GM23248 (cell line): ENCODE results near the gene DOCK9. TPM values are rescaled to one million over a fixed set of nuclear protein-coding genes. Genes with fewer than 3 reads are reported as not detected.

Experiments
- DNase-seq: peaks from one replicate; pipeline ENCODE4 v3.0.0-alpha.2; 2015
- H2AFZ ChIP-seq: fragments of 200-600 bp; sonication (generic); 2 replicates; pipeline ENCODE4 v1.6.1; 2016; ENCODE audit warnings: antibody characterized with exemption
- H3F3A ChIP-seq: fragments of 200-600 bp; sonication (generic); 2 replicates; pipeline ENCODE4 v1.6.1; 2016; ENCODE audit warnings: mild to moderate bottlenecking, antibody characterized with exemption, mixed run types; ENCODE audit not compliant: insufficient read depth
- H3K27ac ChIP-seq: fragments of 200-600 bp; sonication (generic); 2 replicates; pipeline ENCODE4 v1.5.1; 2016; ENCODE audit warnings: mild to moderate bottlenecking
- H3K27me3 ChIP-seq: fragments of 200-600 bp; sonication (generic); replicated peaks from 2 replicates; pipeline ENCODE4 v1.6.1; 2016; ENCODE audit warnings: mild to moderate bottlenecking; ENCODE audit not compliant: insufficient read depth
- H3K36me3 ChIP-seq: fragments of 200-600 bp; sonication (generic); 2 replicates; pipeline ENCODE4 v1.6.1; 2016; ENCODE audit warnings: low read depth, mild to moderate bottlenecking
- H3K4me1 ChIP-seq: fragments of 200-600 bp; sonication (generic); 2 replicates; pipeline ENCODE4 v1.6.1; 2016; ENCODE audit warnings: mild to moderate bottlenecking; ENCODE audit not compliant: insufficient read depth
- H3K4me2 ChIP-seq: fragments of 200-600 bp; sonication (generic); one replicate; pipeline ENCODE4 v1.6.1; 2016; ENCODE audit warnings: mild to moderate bottlenecking; ENCODE audit not compliant: unreplicated experiment
- H3K4me3 ChIP-seq: fragments of 200-600 bp; sonication (generic); 2 replicates; pipeline ENCODE4 v1.5.1; 2016; ENCODE audit warnings: mild to moderate bottlenecking
- H3K79me2 ChIP-seq: fragments of 200-600 bp; sonication (generic); 2 replicates; pipeline ENCODE4 v1.6.1; 2016; ENCODE audit warnings: mild to moderate bottlenecking; ENCODE audit not compliant: insufficient read depth
- H3K9ac ChIP-seq: fragments of 200-600 bp; sonication (generic); 2 replicates; pipeline ENCODE4 v1.6.1; 2016; ENCODE audit warnings: mild to moderate bottlenecking
- H3K9me2 ChIP-seq: fragments of 200-600 bp; sonication (generic); 2 replicates; pipeline ENCODE4 v1.6.1; 2016; ENCODE audit warnings: mixed run types, mild to moderate bottlenecking, moderate library complexity; ENCODE audit not compliant: insufficient read depth
- H3K9me3 ChIP-seq: fragments of 200-600 bp; sonication (generic); one replicate; pipeline ENCODE4 v1.6.1; 2017; ENCODE audit warnings: low read depth
- H4K20me1 ChIP-seq: fragments of 200-600 bp; sonication (generic); 2 replicates; pipeline ENCODE4 v1.6.0; 2016; ENCODE audit not compliant: insufficient read depth
- EZH2 ChIP-seq: fragments of 200-600 bp; sonication (generic); IDR thresholded peaks from 2 replicates; pipeline ENCODE4 v1.6.1; 2018; ENCODE audit warnings: antibody characterized with exemption, mild to moderate bottlenecking; ENCODE audit not compliant: insufficient read depth, poor library complexity, severe bottlenecking
- EZH2phosphoT487 ChIP-seq: fragments of 200-600 bp; sonication (generic); IDR thresholded peaks from 2 replicates; pipeline ENCODE4 v1.6.1; 2018; ENCODE audit warnings: antibody characterized with exemption, moderate library complexity, mild to moderate bottlenecking, low read depth; ENCODE audit not compliant: insufficient read depth
- WGBS, 2 experiments: methylation state at CpG; one replicate each; pipeline ENCODE4 v1.1.6; 2015 to 2017; ENCODE audit warnings: low lambda C conversion rate in 2 of 2, low coverage in 1 of 2; ENCODE audit errors: missing lambda C conversion rate in 2 of 2; 5-methylcytosine and 5-hydroxymethylcytosine counted together
- in situ Hi-C: fragments of 300-500 bp; cut with MboI; formaldehyde crosslinking; loops from 2 replicates; pipeline ENCODE4 v1.15.0; 2020
- polyA plus RNA-seq: library from polyadenylated mRNA; unstranded; fragments of >200 nt; fragmentation: Nextera tagmentation; extraction: Ambion mirVana; gene quantifications from 2 replicates; pipeline ENCODE4 v1.2.1, GENCODE V29; 2016
- total RNA-seq: library from RNA; depleted of rRNA; stranded (reverse); fragments of >200 nt; shearing (Covaris generic); gene quantifications from 2 replicates; pipeline ENCODE4 v1.2.3, GENCODE V29; 2014

DOCK9 gene
- total and polyA plus RNA-seq, 2 experiments from 2014 or later = 3.2 to 21.2 TPM

GRCh38 chr13:98823442-98823841, 154.4 kb downstream of the DOCK9 start:
- no peaks in the 10 kb centered on the region for H3K36me3 ChIP-seq
- no peaks in the 10 kb centered on the region for H3K27me3 ChIP-seq
- TF ChIP-seq EZH2phosphoT487 (no peak), EZH2 (no peak)

GRCh38 chr13:98822225-98822606, 155.6 kb downstream of the DOCK9 start:
- no peaks in the 10 kb centered on the region for H4K20me1 ChIP-seq
- H3K79me2 ChIP-seq = no peaks in the 10 kb centered on the region
- H3K4me1 ChIP-seq = peaks cover 30% of the 10 kb centered on the region
- H3K36me3 ChIP-seq = no peaks in the 10 kb centered on the region
- peak overlapping the region; percentile 28 for H3K4me3 ChIP-seq
- DNase-seq = peak; percentile 49
- H3F3A ChIP-seq = peaks cover 32% of the 10 kb centered on the region
- H3K27me3 ChIP-seq = no peaks in the 10 kb centered on the region
- no peak overlapping the region for H2AFZ ChIP-seq
- no peaks in the 10 kb centered on the region for H3K9me3 ChIP-seq
- H3K9me2 ChIP-seq = no peaks in the 10 kb centered on the region
- H3K27ac ChIP-seq = peak overlapping the region; percentile 51
- WGBS, 2 experiments = 31 to 35% methylated on average over 3 of the region's 3 CpGs
- TF ChIP-seq EZH2phosphoT487 (no peak), EZH2 (no peak)
- peak overlapping the region; percentile 60 for H3K4me2 ChIP-seq
- H3K9ac ChIP-seq = 0 out of 2 replicates have a peak overlapping the region, but pooled peaks have one; percentile 6
- in situ Hi-C loops = no loop called here

More at GRCh38 chr13:98823442-98823841, 154.4 kb downstream of the DOCK9 start:
- Histone ChIP-seq H3K9me3 (no peaks in the 10 kb centered on the region), H3F3A (peaks cover 32% of the 10 kb centered on the region), H3K4me3 (no peak overlapping the region), H4K20me1 (no peaks in the 10 kb centered on the region), H3K9ac (no peak overlapping the region), H3K4me2 (no peak overlapping the region), H2AFZ (no peak overlapping the region), H3K79me2 (no peaks in the 10 kb centered on the region), H3K9me2 (no peaks in the 10 kb centered on the region), H3K4me1 (peaks cover 30% of the 10 kb centered on the region), H3K27ac (no peak overlapping the region)
- in situ Hi-C loops = no loop called here
- DNase-seq = no peak
- 98% methylated on average over 5 of the region's 5 CpGs for WGBS, 2 experiments

- H2AFZ ChIP-seq = no peak overlapping the region
- peak overlapping the region; percentile 60 for H3K4me2 ChIP-seq
- in situ Hi-C loops = no loop called here
- peak overlapping the region; percentile 28 for H3K4me3 ChIP-seq
- no peaks in the 10 kb centered on the region for H3K79me2 ChIP-seq
- H3K9me2 ChIP-seq = no peaks in the 10 kb centered on the region
- H3K36me3 ChIP-seq = no peaks in the 10 kb centered on the region
- H3K4me1 ChIP-seq = peaks cover 30% of the 10 kb centered on the region
- H3K27me3 ChIP-seq = no peaks in the 10 kb centered on the region
- H3F3A ChIP-seq = peaks cover 32% of the 10 kb centered on the region
- 18 to 19% methylated on average over 9 of the region's 9 CpGs for WGBS, 2 experiments
- no peaks in the 10 kb centered on the region for H3K9me3 ChIP-seq
- H4K20me1 ChIP-seq = no peaks in the 10 kb centered on the region
- 0 out of 2 replicates have a peak overlapping the region, but pooled peaks have one; percentile 6 for H3K9ac ChIP-seq
- H3K27ac ChIP-seq = peak overlapping the region; percentile 51
- DNase-seq = peak; percentile 83
- TF ChIP-seq EZH2phosphoT487 = no peak
Measured at GRCh38 chr13:98821372-98822224, 156.3 kb downstream of the DOCK9 start.

DNA sequence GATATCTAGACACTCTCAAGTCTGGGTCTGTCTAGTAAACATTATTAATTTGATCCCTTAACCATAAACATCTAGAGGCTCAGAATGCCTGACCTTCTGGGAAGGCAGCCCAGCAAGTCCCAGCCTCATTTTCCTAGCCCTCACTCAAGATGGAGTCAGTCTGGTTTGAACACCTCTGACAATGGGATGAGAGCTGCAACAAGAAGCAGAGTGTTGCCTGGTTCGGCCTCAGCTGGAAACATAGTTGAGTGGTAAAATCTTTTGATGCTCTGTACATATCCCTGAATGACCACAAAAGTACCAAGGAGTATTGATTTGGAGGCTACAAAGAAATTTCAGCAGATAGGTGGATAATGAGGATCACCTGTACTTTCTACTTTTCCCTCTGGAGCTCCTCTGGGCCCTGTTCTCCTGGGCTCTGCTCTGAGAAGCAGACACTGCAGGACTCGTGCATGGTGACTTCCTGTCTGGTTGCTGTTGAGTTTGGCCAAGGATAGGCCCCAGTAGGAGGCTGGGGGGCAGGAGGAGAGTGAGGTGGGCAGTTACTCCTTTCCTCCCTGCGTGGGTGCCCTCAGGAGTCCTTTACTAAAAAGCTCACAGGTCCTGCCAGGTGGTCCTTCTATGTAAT, 157.0 kb downstream of the DOCK9 start:
- peak; percentile 6 for DNase-seq
- H2AFZ ChIP-seq = no peak overlapping the region
- no peaks in the 10 kb centered on the region for H3K27me3 ChIP-seq
- no peaks in the 10 kb centered on the region for H4K20me1 ChIP-seq
- peaks cover 32% of the 10 kb centered on the region for H3F3A ChIP-seq
- H3K9me3 ChIP-seq = no peaks in the 10 kb centered on the region
- no peak overlapping the region for H3K27ac ChIP-seq
- 63 to 68% methylated on average over 3 of the region's 3 CpGs for WGBS, 2 experiments
- no peak overlapping the region for H3K4me3 ChIP-seq
- no peak overlapping the region for H3K9ac ChIP-seq
- no peaks in the 10 kb centered on the region for H3K36me3 ChIP-seq
- H3K4me1 ChIP-seq = peaks cover 30% of the 10 kb centered on the region
- no peaks in the 10 kb centered on the region for H3K9me2 ChIP-seq
- H3K4me2 ChIP-seq = peak overlapping the region; percentile 60
- TF ChIP-seq EZH2phosphoT487 (no peak), EZH2 (no peak)
- H3K79me2 ChIP-seq = no peaks in the 10 kb centered on the region
- in situ Hi-C loops = no loop called here
